Measurements from ENCODE around the gene PALM3.
"Not testable (repeated sequence)": the region's sequence is repeated elsewhere in the genome, so short reads cannot be mapped to it uniquely, and the experiment has no call there.

The PALM3 gene

GRCh38 chr19:14023404-14024235 lies 38.3 kb downstream of the PALM3 start:
- Histone ChIP-seq H3K36me3 (ENCODE audit: insufficient read depth, insufficient read length, low read length) (no peaks in the 10 kb centered on the region), H3K27me3 (ENCODE audit: insufficient read depth, insufficient read length) (no peaks in the 10 kb centered on the region), H3K4me1 (ENCODE audit: insufficient read depth, insufficient read length) (peaks cover 2% of the 10 kb centered on the region), H3K9ac (ENCODE audit: insufficient read length, low read depth) (no peak overlapping the region), H3K4me3 (ENCODE audit: insufficient read length, low read depth) (no peak overlapping the region), H3K9me3 (ENCODE audit: insufficient read depth, low read length) (no peaks in the 10 kb centered on the region)
- DNase-seq (ENCODE audit: low read depth, low spot score): peak; percentile 77
- TF ChIP-seq ZNF274 (IDR thresholded peaks at IDR 0.05; ENCODE audit: low read depth, low read length): no peak
- TF ChIP-seq SUZ12 (IDR thresholded peaks at IDR 0.05; ENCODE audit: extremely low read depth, insufficient read depth, insufficient read length): no peak
- no peak for TF ChIP-seq YY1 (IDR thresholded peaks at IDR 0.05; ENCODE audit: insufficient read depth, insufficient read length)

GRCh38 chr19:14022469-14022868 lies 39.4 kb downstream of the PALM3 start:
- Histone ChIP-seq H3K36me3 (ENCODE audit: insufficient read depth, insufficient read length, low read length) (no peaks in the 10 kb centered on the region), H3K4me1 (ENCODE audit: insufficient read depth, insufficient read length) (peaks cover 2% of the 10 kb centered on the region), H3K4me3 (ENCODE audit: insufficient read length, low read depth) (no peak overlapping the region), H3K27me3 (ENCODE audit: insufficient read depth, insufficient read length) (no peaks in the 10 kb centered on the region), H3K9ac (ENCODE audit: insufficient read length, low read depth) (no peak overlapping the region), H3K9me3 (ENCODE audit: insufficient read depth, low read length) (no peaks in the 10 kb centered on the region)
- TF ChIP-seq YY1 (IDR thresholded peaks at IDR 0.05; ENCODE audit: insufficient read depth, insufficient read length): no peak
- no peak for TF ChIP-seq ZNF274 (IDR thresholded peaks at IDR 0.05; ENCODE audit: low read depth, low read length)
- TF ChIP-seq SUZ12 (IDR thresholded peaks at IDR 0.05; ENCODE audit: extremely low read depth, insufficient read depth, insufficient read length): no peak
- no peak for DNase-seq (ENCODE audit: low read depth, low spot score)

GRCh38 chr19:14021474-14021873 lies 40.4 kb downstream of the PALM3 start:
- TF ChIP-seq SUZ12 (IDR thresholded peaks at IDR 0.05; ENCODE audit: extremely low read depth, insufficient read depth, insufficient read length) (no peak), YY1 (IDR thresholded peaks at IDR 0.05; ENCODE audit: insufficient read depth, insufficient read length) (no peak), ZNF274 (IDR thresholded peaks at IDR 0.05; ENCODE audit: low read depth, low read length) (no peak)
- no peak for DNase-seq (ENCODE audit: low read depth, low spot score)
- Histone ChIP-seq H3K27me3 (ENCODE audit: insufficient read depth, insufficient read length) (no peaks in the 10 kb centered on the region), H3K36me3 (ENCODE audit: insufficient read depth, insufficient read length, low read length) (no peaks in the 10 kb centered on the region), H3K9ac (ENCODE audit: insufficient read length, low read depth) (no peak overlapping the region), H3K9me3 (ENCODE audit: insufficient read depth, low read length) (no peaks in the 10 kb centered on the region), H3K4me3 (ENCODE audit: insufficient read length, low read depth) (no peak overlapping the region), H3K4me1 (ENCODE audit: insufficient read depth, insufficient read length) (peaks cover 2% of the 10 kb centered on the region)

- not testable (repeated sequence) for H3K9me3 ChIP-seq (ENCODE audit: insufficient read depth, low read length); H3K4me3 ChIP-seq (ENCODE audit: insufficient read length, low read depth); H3K27me3 ChIP-seq (ENCODE audit: insufficient read depth, insufficient read length); H3K9ac ChIP-seq (ENCODE audit: insufficient read length, low read depth); H3K4me1 ChIP-seq (ENCODE audit: insufficient read depth, insufficient read length); DNase-seq (ENCODE audit: low read depth, low spot score); H3K36me3 ChIP-seq (ENCODE audit: insufficient read depth, insufficient read length, low read length)
Observed at GRCh38 chr19:14019739-14020138, 42.1 kb downstream of the PALM3 start.

- no peak for TF ChIP-seq YY1 (IDR thresholded peaks at IDR 0.05; ENCODE audit: insufficient read depth, insufficient read length)
- no peak for TF ChIP-seq ZNF274 (IDR thresholded peaks at IDR 0.05; ENCODE audit: low read depth, low read length)
- no peak for TF ChIP-seq SUZ12 (IDR thresholded peaks at IDR 0.05; ENCODE audit: extremely low read depth, insufficient read depth, insufficient read length)
- Histone ChIP-seq H3K36me3 (ENCODE audit: insufficient read depth, insufficient read length, low read length) (no peaks in the 10 kb centered on the region), H3K4me1 (ENCODE audit: insufficient read depth, insufficient read length) (peaks cover 2% of the 10 kb centered on the region), H3K27me3 (ENCODE audit: insufficient read depth, insufficient read length) (no peaks in the 10 kb centered on the region), H3K4me3 (ENCODE audit: insufficient read length, low read depth) (no peak overlapping the region), H3K9ac (ENCODE audit: insufficient read length, low read depth) (no peak overlapping the region), H3K9me3 (ENCODE audit: insufficient read depth, low read length) (no peaks in the 10 kb centered on the region)
- no peak for DNase-seq (ENCODE audit: low read depth, low spot score)
Observed at GRCh38 chr19:14019100-14019499, 42.8 kb downstream of the PALM3 start.

- no peaks in the 10 kb centered on the region for H3K4me1 ChIP-seq (ENCODE audit: insufficient read depth, insufficient read length)
- no peaks in the 10 kb centered on the region for H3K36me3 ChIP-seq (ENCODE audit: insufficient read depth, insufficient read length, low read length)
- H3K27me3 ChIP-seq (ENCODE audit: insufficient read depth, insufficient read length): no peaks in the 10 kb centered on the region
- H3K9me3 ChIP-seq (ENCODE audit: insufficient read depth, low read length): no peaks in the 10 kb centered on the region
- DNase-seq (ENCODE audit: low read depth, low spot score): no peak
- TF ChIP-seq ZNF274 (IDR thresholded peaks at IDR 0.05; ENCODE audit: low read depth, low read length) (no peak), SUZ12 (IDR thresholded peaks at IDR 0.05; ENCODE audit: extremely low read depth, insufficient read depth, insufficient read length) (no peak)
- no peak overlapping the region for H3K9ac ChIP-seq (ENCODE audit: insufficient read length, low read depth)
- no peak overlapping the region for H3K4me3 ChIP-seq (ENCODE audit: insufficient read length, low read depth)
Observed at GRCh38 chr19:14015524-14016035, 46.3 kb downstream of the PALM3 start.

GRCh38 chr19:14012378-14012915 lies 49.4 kb downstream of the PALM3 start:
- TF ChIP-seq YY1 (IDR thresholded peaks at IDR 0.05; ENCODE audit: insufficient read depth, insufficient read length) (no peak), ZNF274 (IDR thresholded peaks at IDR 0.05; ENCODE audit: low read depth, low read length) (no peak), SUZ12 (IDR thresholded peaks at IDR 0.05; ENCODE audit: extremely low read depth, insufficient read depth, insufficient read length) (no peak)

More at GRCh38 chr19:14012378-14012915, 49.4 kb downstream of the PALM3 start:
- no peaks in the 10 kb centered on the region for H3K36me3 ChIP-seq (ENCODE audit: insufficient read depth, insufficient read length, low read length)
- H3K4me1 ChIP-seq (ENCODE audit: insufficient read depth, insufficient read length): no peaks in the 10 kb centered on the region
- H3K9ac ChIP-seq (ENCODE audit: insufficient read length, low read depth): no peak overlapping the region
- no peaks in the 10 kb centered on the region for H3K27me3 ChIP-seq (ENCODE audit: insufficient read depth, insufficient read length)
- no peaks in the 10 kb centered on the region for H3K9me3 ChIP-seq (ENCODE audit: insufficient read depth, low read length)
- no peak overlapping the region for H3K4me3 ChIP-seq (ENCODE audit: insufficient read length, low read depth)
- DNase-seq (ENCODE audit: low read depth, low spot score): no peak

Measured in NT2/D1 (cell line).